T follicular helper cell (primary cell): ENCODE results near the gene C8G.

Experiments used
- DNase-seq: peaks from one replicate; pipeline ENCODE4 v3.0.0-alpha.2; 2020; ENCODE audit warnings: low read depth

The C8G gene

DNA sequence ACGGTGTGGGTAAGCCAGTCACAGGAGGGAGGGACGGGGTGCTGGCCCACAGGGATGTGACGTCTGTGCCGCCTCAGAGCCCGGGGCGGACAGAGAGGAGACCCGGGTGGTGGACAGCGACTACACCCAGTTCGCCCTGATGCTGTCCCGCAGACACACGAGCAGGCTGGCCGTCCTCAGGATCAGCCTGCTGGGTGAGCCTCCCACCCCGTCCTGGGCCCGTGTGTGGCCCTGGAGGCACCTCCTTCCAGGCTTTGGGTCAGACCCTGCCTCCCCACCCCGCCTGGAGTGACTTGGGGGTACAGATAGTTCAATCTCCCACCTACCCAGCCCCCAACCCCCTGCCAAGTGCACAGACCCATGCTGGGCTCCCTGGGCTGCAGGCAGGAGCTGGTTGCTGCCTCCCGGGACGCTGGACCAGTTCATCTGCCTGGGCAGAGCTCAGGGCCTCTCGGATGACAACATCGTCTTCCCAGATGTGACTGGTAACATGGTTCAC, 8.8 kb downstream of the C8G start:
- DNase-seq: no peak

DNA sequence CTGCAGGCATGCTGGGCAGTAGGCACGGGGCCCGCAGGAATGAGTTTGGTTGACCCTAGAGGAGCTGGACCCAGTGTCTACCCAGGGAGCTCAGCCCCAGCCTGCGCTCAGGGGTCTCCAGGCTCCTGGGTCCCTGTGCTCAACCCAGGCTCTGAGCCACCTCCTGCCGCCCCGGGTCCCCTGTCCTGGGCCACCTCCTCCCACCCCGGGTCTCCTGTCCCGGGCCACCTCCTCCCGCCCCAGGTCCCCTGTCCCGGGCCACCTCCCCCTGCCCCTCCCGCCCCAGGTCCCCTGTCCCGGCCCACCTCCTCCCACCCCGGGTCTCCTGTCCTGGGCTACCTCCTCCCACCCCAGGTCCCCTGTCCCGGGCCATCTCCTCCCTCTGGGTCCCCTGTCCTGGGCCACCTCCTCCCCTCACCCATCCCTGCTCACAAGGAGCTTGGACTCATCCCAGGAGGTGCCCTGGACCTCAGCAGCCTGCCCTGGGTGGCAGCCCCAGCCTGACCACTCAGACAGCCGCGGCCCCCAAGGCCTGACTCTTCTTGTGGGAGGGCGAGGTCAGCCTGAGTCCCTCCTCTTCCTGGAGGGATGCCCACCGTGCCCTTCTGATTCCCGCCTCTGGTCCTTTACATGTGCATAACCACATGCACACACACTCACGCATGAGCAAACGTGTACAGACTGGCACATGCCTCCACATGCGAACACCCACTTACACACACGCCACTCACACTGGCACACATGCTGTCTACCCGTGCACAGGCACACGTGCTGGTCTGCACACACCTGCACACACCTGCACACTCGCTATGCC, 9.4 kb downstream of the C8G start:
- DNase-seq: no peak

DNA sequence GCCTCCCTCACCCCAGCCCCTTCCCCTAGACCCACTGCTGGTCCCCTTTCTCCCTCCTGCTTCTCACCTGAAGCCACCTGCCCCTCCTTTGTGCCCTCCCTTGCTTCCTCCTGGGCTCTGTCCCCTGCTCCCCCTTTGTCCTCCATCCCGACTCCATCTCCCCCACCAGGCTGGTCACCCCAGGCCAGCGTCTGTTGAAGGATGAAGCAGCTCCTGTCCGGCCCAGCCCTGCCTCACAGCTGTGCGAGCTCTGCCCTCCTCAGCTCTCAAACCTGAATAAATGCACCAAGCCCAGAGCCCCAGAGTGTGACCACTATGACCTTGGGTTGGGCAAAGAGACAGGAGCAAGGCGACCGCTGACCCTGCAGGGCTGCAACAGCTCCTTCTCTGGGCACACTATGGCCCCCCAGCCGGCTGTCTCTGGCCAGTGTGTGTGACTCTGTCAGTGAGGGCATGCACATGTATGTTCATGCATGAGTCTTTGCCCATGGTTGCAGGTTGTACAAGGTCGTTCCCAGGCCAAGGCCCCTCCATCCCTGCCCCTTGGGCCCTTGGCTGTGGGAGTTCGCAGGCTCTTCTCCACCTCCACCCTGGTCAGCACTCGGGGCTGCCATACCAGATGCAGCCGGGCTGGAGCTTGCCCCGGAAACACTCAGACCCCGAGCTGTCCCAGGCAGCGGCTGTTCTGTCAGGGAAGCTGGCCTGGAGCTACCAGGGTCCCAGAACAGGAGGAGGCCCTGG, 10.3 kb downstream of the C8G start:
- no peak for DNase-seq

DNA sequence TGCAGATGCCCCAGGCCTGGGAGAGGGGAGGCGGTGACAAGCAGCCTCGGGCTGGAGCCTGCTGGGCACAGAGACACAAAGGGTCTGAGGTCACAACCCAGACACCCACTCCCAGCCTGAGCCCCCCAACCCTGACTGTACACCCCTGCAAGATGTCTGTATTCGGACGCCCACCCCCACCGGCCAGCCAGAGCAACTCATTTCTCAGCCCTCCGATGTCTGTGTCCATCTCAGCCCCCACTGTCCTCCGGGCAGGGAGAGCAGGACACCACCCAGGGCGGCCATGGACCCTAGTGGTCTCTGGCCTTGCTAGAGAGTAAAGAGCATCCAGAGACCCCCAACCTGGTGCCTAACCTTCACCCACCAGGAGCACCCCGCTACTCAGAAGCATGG, 10.9 kb downstream of the C8G start:
- no peak for DNase-seq

DNA sequence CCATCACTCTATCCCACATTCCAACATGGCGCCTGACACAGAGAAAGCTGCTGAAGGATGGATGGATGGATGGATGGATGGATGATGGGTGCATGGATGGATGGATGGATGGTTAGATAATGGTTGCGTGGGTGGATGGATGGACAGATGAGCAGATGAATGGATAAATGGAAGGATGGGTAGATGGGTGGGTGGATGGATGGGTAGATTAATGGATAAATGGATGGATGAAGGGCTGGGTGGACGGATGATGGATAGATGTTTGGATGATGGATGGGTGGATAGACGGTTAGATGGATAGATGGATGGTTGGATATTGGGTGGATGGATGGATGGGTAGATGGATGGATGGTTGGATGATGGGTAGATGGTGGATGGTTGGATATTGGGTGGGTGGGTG, 11.6 kb downstream of the C8G start:
- DNase-seq: no peak

DNA sequence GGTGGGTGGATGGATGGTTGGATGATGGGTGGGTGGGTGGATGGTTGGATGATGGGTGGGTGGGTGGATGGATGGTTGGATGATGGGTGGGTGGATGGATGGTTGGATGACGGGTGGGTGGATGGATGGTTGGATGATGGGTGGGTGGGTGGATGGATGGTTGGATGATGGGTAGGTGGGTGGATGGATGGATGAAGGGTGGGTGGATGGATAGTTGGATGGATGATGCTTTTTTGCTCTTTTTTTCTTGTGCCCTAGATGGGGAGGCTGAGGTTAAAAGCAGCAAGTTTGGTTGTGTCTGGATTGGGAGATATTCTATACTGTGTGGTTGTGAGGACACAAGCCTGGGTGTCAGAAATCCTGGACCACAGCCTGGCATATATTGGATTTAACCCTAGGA, 12.4 kb downstream of the C8G start:
- no peak for DNase-seq

DNA sequence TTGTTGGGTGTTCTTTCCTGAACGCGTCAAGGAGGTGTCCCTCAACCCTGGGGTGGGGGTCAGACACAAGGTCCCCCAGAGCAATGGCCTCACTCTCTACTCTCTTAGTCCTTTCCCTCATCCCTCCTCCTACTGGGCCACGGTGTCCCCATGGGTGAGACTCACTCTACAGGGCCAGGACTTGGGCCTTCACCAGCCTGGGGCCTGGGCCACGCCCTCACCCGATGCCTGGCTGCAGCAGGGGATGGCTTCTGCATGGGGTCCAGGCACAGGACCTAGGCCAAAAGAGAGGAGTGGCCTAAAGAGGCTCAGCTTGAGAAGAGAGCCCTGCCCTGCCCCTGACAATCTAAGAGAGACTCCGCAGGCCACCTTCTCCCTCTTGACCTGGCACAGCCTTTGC, 12.9 kb downstream of the C8G start:
- DNase-seq: no peak

DNA sequence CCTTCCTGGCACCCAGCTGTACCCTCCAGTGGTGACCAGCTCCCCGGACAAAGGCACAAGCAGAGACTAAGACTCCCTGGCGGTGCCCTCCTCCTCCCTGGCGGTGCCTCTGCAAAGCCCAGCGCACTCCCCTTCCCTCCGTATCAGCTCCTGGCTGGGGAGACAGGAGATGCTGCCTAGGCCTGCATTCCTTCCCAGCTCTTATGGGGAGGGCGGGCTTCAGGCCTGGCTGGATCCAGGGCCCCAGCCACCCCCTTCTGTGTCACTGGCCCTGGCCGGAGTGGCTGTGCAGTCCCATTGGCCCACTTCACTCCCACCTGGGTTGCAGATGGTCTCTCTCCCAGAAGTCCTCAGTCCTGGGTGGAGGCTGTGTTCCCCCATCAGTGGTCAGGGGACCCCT, 13.4 kb downstream of the C8G start:
- no peak for DNase-seq

DNA sequence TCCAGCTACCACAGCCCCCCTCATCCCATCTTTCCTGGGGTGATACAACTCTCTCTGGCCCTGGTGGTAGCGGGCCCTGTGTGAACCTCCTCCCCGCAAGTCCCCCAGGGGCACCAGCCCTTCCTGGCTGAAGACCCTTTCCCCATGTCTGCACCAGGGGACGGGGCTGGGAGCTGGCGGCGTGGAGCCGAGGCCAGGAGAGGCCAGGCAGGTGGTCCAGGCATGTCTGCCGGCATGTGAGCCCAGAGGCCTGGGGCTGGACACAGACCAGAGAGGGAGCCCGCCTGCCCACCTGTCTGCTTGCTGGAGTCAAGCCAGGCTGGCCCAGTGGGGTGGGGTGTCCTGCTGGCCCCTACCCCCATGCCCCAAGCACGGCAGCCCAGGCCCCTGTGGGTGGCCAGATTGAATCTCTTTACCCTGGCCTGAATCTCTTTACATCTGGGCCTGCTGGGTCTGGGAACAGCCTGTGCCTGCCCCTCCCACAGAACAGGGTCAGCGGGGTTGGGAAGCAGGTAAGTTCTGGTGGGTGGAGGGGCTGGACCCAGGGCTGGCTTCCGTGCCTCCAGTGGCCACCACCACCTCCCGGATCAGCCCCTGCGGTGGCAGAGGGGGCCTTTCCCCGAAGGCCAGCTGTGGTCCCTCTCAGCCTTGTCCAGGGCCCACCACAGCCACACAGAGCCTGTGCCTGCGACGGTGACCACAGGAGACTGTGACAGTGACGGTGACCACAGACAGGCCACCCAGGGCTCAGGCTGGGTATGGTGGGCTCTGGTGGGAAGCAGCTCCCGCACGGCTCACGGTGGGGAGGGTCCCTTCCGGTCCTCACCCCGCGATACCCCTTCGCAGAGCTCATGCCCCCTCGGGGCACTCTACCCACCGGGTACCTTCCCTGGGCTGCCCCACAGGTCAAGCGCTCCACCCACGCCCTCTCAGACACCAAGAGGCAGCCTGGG, 14.1 kb downstream of the C8G start:
- DNase-seq: no peak

DNA sequence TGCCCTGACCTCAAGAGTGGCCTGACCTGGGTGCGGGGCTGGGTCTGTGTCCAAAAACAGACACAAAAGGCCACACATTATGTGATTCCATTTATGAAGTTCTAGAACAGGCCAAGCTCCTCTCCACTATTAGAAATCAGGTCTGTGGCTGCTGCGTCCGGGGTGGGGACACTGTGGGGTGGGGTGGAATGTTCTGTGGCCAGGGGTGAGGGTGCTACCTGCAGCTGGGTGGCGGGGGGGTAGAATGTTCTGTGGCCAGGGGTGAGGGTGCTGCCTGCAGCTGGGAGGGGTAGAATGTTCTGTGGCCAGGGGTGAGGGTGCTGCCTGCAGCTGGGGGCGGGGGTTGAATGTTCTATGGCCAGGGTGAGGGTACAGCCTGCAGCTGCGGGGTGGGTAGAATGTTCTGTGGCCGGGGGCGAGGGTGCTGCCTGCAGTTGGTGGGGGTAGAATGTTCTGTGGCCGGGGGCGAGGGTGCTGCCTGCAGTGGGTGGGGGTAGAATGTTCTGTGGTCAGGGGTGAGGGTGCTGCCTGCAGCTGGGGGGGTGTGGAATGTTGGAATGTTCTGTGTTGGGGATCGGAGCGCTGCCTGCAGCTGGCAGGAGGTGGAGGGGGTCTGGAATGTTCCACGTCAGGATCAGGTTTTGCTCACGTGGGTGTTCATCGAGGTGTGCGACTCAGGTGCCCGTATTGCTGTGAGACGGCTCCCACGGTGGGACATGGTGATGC, 15.3 kb downstream of the C8G start:
- DNase-seq: no peak

DNA sequence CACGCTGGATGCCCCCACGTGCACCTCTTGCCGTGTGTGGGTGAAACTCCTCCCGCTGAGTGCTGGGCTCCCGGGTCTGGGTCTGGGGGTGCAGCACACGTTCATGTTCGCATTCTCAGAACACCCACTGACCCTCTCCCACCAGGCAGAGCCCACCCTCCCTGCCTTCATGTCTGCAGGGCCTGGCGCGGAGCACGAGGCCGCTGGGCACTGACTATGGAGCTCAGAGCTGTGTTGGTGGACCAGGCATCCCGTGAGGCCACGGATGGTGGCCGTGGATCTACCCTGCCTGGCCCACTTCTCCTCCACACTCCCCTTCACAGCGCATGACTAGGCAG, 15.9 kb downstream of the C8G start:
- no peak for DNase-seq

DNA sequence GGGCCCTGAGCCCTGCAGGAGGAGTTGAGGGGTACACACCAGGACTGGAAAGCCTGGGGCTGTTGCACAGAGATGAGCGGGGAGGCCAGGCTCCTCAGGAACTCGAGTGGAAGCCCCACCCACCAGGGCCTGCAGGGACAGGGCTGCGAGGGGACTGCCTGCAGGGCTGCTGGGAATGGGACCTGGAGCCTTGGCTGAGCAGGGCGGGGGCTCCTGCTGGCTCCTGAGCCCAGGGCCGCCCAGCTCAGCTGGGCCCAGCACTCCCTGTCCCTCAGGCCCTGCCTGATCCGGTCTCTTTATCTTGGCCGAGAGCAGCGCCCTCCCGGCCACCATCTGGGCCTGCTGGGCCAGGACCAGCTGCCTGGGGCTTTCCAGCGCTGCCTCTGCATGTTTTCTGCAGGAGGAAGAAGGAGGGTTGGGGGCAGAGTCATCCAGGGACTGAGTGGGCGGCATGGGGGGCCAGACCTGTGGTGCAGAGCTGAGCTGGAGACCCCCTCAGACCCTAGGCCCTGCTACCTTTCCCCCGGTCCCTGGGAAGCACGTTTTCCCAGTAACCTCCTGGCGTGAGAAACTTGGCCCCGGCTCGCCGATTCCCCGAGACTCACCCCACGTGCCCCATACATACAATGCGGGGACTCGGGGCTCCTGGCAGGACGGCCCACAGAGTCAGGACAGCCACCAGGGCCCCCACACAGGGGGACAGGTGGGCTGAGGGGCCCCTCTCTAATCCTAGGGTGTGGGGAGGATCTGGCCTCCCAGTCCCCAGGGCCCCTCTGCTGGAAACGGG, 16.4 kb downstream of the C8G start:
- DNase-seq: no peak

DNA sequence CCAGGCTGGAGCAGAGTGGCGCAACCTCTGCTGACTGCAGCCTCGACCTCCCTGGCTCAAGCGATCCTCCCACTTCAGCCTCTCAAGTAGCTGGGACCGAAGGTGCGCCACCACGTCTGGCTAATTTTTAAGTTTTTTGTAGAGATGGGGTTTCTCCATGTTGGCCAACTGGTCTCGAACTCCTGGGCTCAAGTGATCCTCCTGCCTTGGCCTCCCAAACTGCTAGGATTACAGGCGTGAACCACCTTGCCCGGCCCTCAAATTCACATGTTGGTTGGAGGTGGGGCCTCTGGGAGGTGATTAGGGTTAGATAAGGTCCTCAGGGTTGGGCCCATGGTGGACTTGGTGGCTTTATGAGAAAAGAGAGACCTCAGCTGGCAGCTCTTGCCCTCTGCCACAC, 17.1 kb downstream of the C8G start:
- no peak for DNase-seq

DNA sequence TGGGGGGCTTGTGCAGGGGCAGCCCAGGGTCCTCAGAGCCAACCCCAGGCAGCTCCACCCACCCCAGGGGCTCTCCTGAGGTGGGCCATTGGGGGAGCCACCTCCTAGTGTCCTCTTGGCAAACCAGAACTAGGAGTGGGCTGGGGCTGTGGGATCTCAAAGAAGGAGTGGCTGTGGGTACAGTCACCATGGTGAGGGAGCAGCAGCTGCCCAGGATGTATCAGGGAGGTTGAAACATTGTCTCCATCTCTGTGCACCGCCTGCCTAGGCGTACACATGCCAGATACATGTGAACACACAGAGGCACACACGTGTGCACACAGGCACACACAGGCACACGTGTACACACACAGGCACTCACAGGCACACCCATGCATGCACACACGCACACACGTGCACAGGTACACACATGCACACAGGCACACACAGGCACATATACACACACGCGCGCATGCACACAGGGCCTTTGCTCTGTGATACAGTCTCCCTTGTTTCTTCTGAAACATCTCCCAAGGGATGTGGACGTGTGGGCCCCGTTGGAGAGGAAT, 17.7 kb downstream of the C8G start:
- DNase-seq: no peak

DNA sequence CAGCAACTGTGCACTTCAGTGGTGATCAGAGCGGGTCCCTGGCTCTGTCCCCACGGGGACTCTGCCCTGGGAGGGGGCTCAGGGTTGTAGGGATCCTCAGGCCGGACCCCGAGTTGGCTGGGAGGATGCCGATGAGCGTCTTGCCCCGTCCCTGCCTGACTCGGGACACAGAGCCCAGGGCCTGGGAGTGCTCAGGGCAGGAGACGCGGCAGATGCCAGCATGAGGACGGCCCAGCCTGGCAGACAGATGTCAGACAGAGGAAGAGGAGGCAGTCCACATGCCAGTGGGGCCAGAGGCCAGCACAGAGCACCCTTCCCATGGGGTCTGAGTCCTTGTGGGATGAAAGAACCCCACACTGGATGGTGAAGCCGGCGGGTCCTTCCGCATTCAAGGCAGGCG, 18.3 kb downstream of the C8G start:
- no peak for DNase-seq

DNA sequence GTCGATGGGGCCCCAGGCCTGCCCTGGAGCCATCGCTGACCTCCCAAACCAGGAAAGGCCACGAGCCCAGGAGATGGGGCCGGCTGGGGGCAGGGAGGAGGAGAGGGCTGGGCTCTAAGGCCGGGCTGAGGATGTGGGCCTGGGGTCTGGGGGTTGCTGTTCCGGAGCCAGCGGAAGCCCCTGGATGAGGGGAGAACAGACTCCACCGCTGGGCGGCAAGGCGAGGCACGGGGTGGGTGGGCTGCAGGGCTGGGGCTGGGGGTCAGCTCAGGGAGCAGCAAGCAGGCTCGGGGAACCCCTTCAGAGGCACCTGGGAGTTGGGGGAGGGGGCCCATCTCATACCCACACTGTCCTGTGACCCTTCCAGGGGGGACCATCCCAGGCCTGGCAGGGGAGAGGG, 18.7 kb downstream of the C8G start:
- no peak for DNase-seq

DNA sequence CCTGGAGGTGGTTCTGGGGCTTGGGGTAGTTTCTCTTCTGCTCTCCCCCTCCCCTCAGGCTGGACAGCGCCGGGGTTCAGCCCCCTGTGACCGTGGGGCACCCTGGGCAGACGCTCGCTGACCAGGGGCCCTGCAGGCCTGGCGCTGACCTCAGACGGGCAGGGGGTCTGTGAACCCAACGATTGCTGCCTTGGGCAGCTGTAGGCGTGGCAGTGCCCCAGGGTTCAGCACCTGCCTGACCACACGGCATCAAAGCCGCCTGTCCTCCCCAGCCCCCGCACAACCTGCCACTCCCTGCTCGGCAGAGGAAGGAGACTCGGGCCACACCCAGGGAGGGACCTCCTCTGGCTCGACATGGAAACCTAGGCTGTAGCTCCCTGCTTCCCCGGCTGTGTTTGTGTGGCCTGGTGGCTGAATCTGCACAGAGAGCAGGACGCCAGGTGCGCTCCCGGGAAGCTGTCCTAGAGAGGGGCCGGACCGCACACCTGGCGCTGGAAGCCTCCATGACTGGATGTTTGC, 19.2 kb downstream of the C8G start:
- DNase-seq: no peak

DNA sequence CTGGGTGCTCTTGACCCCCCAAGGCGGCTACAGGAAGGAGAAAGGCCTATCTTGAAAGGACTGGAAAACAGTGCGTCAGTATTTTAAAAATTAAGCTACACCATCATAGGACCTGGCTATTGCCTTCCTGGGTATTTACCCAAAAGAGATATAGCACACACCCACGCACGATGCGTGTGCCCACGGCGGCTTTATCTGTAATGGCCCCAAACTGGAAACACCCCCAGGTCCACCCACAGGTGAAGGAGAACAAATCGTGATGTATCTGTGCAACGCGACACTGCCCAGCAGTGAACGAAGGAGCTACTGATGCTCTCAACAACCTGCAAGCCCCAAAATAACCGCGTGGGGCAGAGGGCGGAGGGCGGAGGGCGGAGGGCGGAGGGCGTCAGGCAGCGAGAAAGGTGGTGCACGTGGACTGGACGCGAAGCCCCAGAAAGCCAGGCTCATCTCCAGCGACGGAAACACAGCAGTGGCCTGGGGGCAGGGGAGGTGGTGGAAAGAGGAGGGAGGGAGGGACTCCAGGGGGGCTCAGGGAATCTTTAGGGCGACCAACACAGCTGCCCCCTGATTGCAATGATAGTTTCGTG, 19.9 kb downstream of the C8G start:
- DNase-seq: no peak

DNA sequence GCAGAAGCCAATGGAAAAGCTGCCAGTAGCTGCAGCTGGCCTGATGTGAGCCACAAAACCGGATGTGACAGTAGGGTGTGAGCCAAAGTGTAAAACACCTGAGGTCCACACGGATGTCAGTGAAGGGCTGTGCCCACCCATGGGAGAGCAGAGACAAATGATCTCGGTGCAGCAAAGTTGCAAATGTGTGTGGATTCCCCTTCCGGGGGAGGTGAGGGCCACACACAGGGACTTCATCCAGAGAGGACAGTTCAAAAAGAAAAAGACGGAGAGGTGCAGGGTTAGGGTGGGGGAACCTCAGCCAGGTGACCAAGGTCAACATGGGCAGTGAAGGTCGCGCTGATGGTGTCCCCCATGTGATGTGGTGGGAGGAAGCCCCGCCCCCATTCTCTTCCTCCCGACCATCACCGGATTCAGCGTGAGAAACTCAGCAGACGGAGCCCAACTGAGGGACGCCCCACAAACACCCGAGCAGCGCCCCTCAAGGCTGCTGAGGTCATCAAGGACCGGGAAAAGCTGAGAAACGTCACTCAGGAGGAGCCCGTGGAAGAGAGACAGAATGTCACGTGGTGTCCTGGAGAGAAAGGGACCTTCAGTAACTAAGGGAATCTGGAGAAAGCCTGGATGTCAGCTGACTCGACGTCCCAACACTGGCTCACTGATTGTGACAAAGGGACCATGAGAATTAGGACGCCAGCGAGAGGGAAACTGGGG, 20.9 kb downstream of the C8G start:
- DNase-seq: no peak
